Activated CD8-positive, alpha-beta memory T cell treated with anti-CD3 and anti-CD28 coated beads, Interleukin-2, amount 50 U/mL, for 24 hours (primary cell): ENCODE data around the gene ZMAT3.
"Not testable (repeated sequence)": the region's sequence is repeated elsewhere in the genome, so short reads cannot be mapped to it uniquely, and the experiment has no call there.

ENCODE experiments used
- DNase-seq: peaks from one replicate; pipeline ENCODE4 v3.0.0-alpha.2; 2020; ENCODE audit errors: extremely low read depth

Gene ZMAT3

GRCh38 chr3:179071323-179072099, at the start of gene ZMAT3:
ZMAT3 (minus strand) TSS chr3:179071809; CDS start chr3:179067752, 4,057 bp downstream.
- peak; percentile 62 for DNase-seq

- no peak for DNase-seq
Measured at GRCh38 chr3:179116816-179117215, 45.2 kb upstream of the ZMAT3 start.

- not testable (repeated sequence) for DNase-seq
Measured at GRCh38 chr3:179115444-179115843, 43.8 kb upstream of the ZMAT3 start.

GRCh38 chr3:179113903-179114302, 42.3 kb upstream of the ZMAT3 start:
- DNase-seq: no peak

DNA sequence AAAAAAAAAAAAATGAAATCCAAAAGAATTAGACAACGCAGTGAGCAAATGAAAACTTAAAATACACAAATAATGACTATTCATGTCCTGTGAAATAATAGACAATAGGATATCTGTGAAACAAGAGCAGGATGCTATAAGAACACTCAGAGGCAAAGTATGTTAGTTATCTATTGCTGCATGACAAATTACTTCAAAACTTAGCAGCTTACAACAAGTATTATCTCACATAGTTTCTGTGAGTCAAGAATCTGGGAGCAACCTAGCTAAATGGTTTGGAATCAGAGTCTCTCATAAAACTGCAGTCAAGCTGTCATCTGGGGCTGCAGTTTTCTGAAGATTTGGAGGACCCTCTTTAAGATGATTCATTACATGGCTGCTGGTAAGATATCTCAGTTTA, 36.5 kb upstream of the ZMAT3 start:
- no peak for DNase-seq

DNA sequence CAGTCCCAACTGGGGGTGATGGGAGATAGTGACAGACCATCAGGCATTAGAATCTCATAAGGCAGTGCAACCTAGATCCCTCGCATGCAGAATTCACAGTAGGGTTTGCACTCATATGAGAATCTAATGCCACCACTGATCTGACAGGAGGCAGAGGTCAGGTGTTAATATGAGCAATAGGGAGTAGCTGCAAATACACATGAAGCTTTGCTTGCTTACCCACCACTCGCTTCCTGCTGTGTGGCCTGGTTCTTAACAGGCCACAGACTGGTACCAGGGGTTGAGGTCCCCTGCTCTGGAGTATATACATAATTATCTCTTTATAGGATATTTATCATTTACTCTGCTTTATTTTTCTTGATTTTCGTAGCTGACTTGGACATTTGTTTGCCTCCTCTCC, 36.0 kb upstream of the ZMAT3 start:
- DNase-seq: no peak

GRCh38 chr3:179105881-179106280, 34.3 kb upstream of the ZMAT3 start:
- no peak for DNase-seq

GRCh38 chr3:179100652-179101051, 29.0 kb upstream of the ZMAT3 start:
- DNase-seq: no peak

DNA sequence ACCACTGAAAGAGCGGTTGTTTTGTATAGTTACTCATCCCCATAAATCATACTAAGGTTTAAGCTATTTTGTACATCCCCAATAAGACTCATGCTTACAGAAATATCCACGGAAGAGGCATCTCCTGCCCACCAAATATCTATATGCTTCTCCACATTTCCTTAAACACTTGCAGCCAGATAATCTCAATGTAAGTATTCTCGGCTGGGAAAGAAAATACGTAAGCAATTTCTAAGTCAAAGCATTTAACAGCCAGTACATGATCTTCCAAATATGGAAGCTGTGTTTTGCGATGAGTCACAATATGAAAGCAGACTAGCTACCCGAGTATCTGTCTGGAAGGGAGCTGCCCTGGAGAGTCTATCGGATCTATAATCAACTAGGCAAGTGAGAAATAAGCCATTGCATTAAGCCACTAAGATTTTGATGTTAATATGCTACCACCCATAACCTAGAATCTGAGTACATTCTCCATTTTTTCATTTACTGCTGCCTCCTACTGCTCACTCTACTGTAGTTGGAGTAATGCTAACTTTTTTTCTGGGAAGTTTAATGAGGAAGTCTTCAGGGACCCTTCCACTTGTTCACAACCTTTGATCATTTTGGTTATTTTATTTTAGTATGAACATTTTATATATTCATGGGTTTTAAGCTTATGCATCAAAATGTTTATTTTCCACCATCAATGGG, 26.9 kb upstream of the ZMAT3 start:
- no peak for DNase-seq

- no peak for DNase-seq
Measured at GRCh38 chr3:179093807-179094206, 22.2 kb upstream of the ZMAT3 start.

- no peak for DNase-seq
Measured at GRCh38 chr3:179091113-179091512, 19.5 kb upstream of the ZMAT3 start.

DNA sequence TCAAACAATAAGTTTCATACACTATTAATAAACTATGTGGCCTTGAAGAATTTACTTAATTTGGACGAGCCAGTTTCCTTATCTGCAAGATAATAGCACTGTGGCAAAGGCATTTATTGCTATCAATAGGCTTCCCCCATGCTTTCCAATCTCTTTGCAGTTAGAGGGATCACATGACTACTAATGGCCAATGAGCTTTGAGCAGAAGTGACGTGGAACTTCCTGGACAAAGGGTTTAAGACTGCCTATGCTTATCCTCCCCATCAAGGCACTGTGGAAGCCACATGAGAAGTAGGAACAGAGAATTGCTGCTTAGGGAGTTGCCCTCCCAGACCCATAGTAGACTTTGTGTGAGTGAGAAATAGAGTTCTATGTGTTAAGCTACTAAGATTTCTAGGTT, 16.7 kb upstream of the ZMAT3 start:
- DNase-seq: no peak

- DNase-seq: no peak
Measured at GRCh38 chr3:179083977-179084376, 12.4 kb upstream of the ZMAT3 start.

- no peak for DNase-seq
Measured at GRCh38 chr3:179082416-179082815, 10.8 kb upstream of the ZMAT3 start.

GRCh38 chr3:179081885-179082284, 10.3 kb upstream of the ZMAT3 start:
- no peak for DNase-seq

- no peak for DNase-seq
Measured at GRCh38 chr3:179079537-179079936, 7.9 kb upstream of the ZMAT3 start.

DNA sequence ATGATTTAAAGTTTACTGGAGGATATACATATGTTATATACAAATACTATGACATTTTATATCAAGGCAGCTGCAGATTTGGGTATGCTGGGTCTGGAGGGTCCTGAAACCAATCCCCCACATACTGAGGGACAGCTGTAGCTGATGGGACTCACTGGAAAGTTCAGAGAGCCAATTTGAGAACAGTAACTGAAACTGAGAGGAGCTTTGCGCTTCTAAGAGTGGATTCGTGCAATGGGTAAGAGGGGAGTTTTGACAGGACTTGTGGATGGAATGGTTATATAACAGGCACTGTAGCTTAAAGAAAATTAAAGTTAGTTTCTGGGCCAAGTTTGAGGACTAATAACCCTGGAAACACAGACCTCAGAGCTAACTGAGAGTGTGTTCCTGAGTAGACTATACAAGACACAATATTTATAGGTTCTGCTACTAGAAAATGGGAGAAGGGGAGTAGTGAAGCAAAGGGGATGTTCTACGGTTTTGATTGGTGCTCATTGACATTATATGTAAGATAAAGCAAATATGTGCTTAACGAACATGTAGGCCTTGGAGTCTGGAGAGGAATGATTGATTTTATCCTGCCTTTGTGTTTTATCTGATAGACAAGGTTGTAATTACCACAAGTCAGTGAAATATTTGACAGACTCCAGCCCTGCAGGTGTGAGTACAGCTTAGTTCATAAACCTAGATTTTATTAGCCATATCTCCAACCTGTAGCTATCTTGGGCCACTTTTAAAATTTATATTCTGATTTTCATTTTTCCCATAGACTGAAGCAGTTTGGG, 4.8 kb upstream of the ZMAT3 start:
- no peak for DNase-seq

DNA sequence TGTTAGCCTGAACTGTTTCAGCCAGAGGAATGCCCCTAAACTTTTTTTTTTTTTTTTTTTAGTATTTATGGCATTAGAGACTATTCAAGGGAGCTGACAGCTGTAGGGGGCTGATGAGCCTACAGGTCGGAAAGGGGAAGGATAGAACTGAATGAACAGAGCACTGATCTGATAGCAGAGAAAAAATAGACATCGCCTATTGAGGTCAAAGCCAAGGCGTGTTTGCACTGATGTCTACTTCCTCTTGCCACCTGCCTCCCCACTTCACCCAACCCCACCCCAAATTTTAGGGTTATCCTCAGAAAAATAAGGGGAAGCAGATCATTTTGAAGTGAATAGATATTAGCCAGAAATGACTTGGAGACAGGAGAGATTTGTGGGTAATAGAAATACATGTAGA, 3.0 kb upstream of the ZMAT3 start:
- DNase-seq: no peak

DNA sequence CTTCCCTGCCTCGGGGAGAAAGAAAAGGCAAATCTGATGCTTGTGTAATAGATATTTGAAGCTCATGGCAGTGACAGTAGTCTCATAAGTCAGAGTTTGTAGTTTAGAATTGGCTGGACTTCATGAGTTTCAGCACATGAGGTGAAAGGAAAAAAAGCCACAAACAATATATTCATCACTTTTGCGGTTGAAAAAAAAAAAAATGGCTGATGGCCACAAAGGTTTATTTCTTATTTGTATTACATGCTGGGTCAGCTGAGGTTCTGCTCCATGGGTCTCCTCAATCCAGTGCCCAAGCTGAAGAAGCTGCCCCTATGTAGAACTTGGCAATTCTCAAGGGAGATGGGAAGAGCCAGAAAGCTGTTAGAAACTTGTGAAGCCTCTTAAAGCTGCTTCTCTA, 2.2 kb upstream of the ZMAT3 start:
- DNase-seq: no peak

- no peak for DNase-seq
Measured at GRCh38 chr3:179072100-179072438, 460 bp upstream of the ZMAT3 start.

GRCh38 chr3:179071027-179071322, 634 bp downstream of the ZMAT3 start:
- DNase-seq: no peak

DNA sequence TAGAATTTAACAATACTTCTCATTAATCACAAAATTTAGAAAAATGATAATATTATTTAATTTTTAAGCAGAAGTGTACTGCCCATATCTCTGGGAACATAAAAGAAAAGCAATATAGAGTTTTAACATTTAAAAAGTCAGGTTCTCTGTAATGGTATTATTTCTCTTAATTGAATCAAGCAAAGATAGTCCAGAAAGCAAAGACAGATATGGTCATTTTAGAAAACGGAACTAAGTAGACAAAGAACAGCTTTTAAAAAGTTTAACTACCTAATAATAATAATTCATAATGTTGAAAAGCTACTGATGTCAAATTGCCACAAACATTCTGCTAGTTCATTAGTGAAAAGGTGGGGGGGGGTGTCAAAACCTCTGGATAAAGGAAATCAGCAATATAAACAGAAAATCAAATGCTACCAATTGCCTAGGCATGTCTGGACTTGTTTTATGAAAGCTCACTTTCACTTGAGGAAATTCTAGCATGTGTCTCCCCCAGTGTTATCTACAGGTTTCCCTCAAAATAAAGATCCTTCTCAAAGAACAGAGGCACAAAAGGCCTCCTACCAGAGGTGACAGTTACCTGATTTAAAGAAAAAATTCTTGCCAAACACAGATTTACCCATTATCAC, 1.7 kb downstream of the ZMAT3 start:
- no peak for DNase-seq
